Peyer's patch (tissue), 4 donors: ENCODE data around the gene ZNF318.
A peak's percentile ranks its signal among the peaks of the same experiment; 100 is the strongest.

Experiments
- CTCF ChIP-seq, 6 experiments: fragments of 450-650 bp in 4 of 6; fragments of 200-600 bp in 2 of 6; sonication (generic) in 1 of 6; IDR thresholded peaks; one replicate each; pipeline ENCODE4 v1.5.1; 2017 to 2019; ENCODE audit warnings: antibody characterized with exemption in 6 of 6, mild to moderate bottlenecking in 3 of 6, moderate library complexity in 1 of 6
- POLR2A ChIP-seq, 2 donors: fragments of 450-650 bp; IDR thresholded peaks; one replicate each; pipeline ENCODE4 v1.5.1; 2017; ENCODE audit warnings: antibody characterized with exemption in 2 of 2, mild to moderate bottlenecking in 2 of 2, moderate library complexity in 2 of 2

GRCh38 chr6:43386492-43386891, 17.0 kb upstream of the ZNF318 start:
- TF ChIP-seq CTCF (IDR thresholded peaks at IDR 0.05) (peak in 3 of 6 experiments; percentile 43 to 49 (median 44)), POLR2A (IDR thresholded peaks at IDR 0.05) (no peak)
